Smooth muscle cell (in vitro differentiated cells): Measurements from ENCODE around the gene EN2. TPM values are rescaled to one million over a fixed set of nuclear protein-coding genes. Genes with fewer than 3 reads are reported as not detected.

Experiments used
- DNase-seq: peaks from one replicate; lab custom pipeline; 2025; ENCODE audit not compliant: unreplicated experiment; lab: John Stamatoyannopoulos, UW
- H2AFZ ChIP-seq: fragments of 200-600 bp; sonication (generic); 2 replicates; pipeline ENCODE4 v1.6.0; 2016; ENCODE audit warnings: antibody characterized with exemption, low read depth, mild to moderate bottlenecking
- H3F3A ChIP-seq: fragments of 200-600 bp; sonication (generic); 2 replicates; pipeline ENCODE4 v1.6.0; 2017; ENCODE audit warnings: antibody characterized with exemption, low read depth
- H3K27ac ChIP-seq: fragments of 200-600 bp; sonication (generic); 2 replicates; pipeline ENCODE4 v1.5.1; 2016; ENCODE audit warnings: low read depth, mild to moderate bottlenecking
- H3K27me3 ChIP-seq: fragments of 200-600 bp; sonication (generic); 2 replicates; pipeline ENCODE4 v1.6.1; 2016; ENCODE audit warnings: low read depth, mild to moderate bottlenecking
- H3K36me3 ChIP-seq: fragments of 200-600 bp; sonication (generic); 2 replicates; pipeline ENCODE4 v1.5.1; 2016; ENCODE audit warnings: low read depth
- H3K4me1 ChIP-seq: fragments of 200-600 bp; sonication (generic); 2 replicates; pipeline ENCODE4 v1.5.1; 2016; ENCODE audit warnings: low read depth
- H3K4me2 ChIP-seq: fragments of 200-600 bp; sonication (generic); 2 replicates; pipeline ENCODE4 v1.6.0; 2016; ENCODE audit warnings: mild to moderate bottlenecking
- H3K4me3 ChIP-seq: fragments of 200-600 bp; sonication (generic); 2 replicates; pipeline ENCODE4 v1.5.1; 2016; ENCODE audit warnings: mild to moderate bottlenecking
- H3K79me2 ChIP-seq: fragments of 200-600 bp; sonication (generic); 2 replicates; pipeline ENCODE4 v1.6.0; 2016; ENCODE audit warnings: low read depth, mild to moderate bottlenecking
- H3K9ac ChIP-seq: fragments of 200-600 bp; sonication (generic); 2 replicates; pipeline ENCODE4 v1.6.0; 2016; ENCODE audit warnings: low read depth
- H3K9me3 ChIP-seq: fragments of 200-600 bp; sonication (generic); replicated peaks from 2 replicates; pipeline ENCODE4 v1.5.1; 2016; ENCODE audit warnings: low read depth
- H4K20me1 ChIP-seq: fragments of 200-600 bp; sonication (generic); 2 replicates; pipeline ENCODE4 v1.6.0; 2016; ENCODE audit warnings: low read depth
- WGBS: methylation state at CpG from one replicate; pipeline ENCODE4 v1.1.7; 2016; ENCODE audit warnings: low lambda C conversion rate; 5-methylcytosine and 5-hydroxymethylcytosine counted together
- polyA plus RNA-seq: library from polyadenylated mRNA; unstranded; fragments of >200 nt; fragmentation: Nextera tagmentation; extraction: Ambion mirVana; gene quantifications from 2 replicates; pipeline ENCODE4 v1.2.1, GENCODE V29; 2016
- total RNA-seq: library from RNA; depleted of rRNA; stranded (reverse); fragments of >200 nt; gene quantifications from 2 replicates; pipeline ENCODE4 v1.2.3, GENCODE V29; 2014
- TF ChIP-seq, protein P1 (sequence below): fragments of 200-600 bp; sonication (generic); IDR thresholded peaks from 2 replicates; pipeline ENCODE4 v1.5.1; 2017; ENCODE audit warnings: borderline replicate concordance, mild to moderate bottlenecking, antibody characterized with exemption; ENCODE audit not compliant: insufficient read depth, poor library complexity, severe bottlenecking

The EN2 gene
- total and polyA plus RNA-seq, 2 experiments from 2014 or later = not detected

DNA sequence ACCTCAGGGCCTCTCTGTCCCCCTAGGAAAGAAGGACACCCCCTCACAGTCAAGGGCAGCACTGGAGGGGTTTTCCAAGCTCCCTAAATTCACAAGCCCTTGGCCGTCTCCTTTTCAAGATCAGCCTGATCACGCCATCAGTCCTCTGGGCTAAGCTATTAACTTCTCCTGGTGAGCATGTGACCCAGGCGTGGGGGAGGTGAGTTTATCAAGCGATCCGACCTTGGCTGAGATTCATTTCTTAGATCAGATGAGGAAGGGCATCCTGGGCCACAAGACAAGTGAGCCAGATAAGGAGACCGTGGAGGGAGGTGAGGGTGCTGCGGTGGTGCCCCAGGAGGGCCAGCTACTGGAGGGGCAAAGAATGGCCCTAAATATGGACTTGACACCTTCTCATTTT, 19.2 kb upstream of the EN2 start:
- no peak overlapping the region for H3K9ac ChIP-seq
- no peak for DNase-seq

DNA sequence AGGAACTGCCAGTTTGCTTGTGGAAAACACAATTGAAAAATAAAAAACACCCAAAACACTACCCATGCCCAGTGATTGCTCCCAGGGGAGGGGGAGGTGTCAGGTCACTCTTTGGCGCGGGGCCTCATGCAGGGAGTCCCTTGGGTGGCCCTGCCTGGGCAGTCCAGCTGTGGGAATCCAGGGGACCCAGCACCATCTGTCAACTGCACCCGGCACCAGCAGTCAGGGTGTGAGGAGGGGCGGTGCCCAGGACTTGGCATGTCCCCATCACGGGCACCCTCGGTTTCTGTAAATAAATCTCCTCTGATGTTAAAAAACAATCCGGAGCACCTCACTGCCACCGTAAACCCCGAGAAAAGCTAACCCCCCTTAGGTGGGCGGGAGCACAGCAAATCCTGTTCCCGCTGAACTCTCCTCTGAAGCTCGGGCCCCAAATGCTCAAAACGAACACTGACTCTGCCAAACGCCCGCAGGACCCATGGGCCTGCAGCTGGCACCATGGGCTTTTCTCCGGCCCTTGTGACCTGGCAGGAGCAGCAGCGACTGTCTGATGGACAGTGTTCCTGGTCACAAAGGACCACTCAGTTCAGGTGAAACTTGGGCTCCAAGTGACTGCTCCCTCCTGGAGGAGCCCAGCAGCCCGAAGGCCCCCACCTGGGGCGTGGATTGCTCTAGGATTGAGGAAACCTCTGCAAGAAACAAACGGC, 18.5 kb upstream of the EN2 start:
- no peaks in the 10 kb centered on the region for H4K20me1 ChIP-seq
- no peak overlapping the region for H2AFZ ChIP-seq
- no peak overlapping the region for H3K27ac ChIP-seq
- H3K4me1 ChIP-seq = no peaks in the 10 kb centered on the region
- H3F3A ChIP-seq = no peaks in the 10 kb centered on the region
- TF ChIP-seq, protein P1, sequence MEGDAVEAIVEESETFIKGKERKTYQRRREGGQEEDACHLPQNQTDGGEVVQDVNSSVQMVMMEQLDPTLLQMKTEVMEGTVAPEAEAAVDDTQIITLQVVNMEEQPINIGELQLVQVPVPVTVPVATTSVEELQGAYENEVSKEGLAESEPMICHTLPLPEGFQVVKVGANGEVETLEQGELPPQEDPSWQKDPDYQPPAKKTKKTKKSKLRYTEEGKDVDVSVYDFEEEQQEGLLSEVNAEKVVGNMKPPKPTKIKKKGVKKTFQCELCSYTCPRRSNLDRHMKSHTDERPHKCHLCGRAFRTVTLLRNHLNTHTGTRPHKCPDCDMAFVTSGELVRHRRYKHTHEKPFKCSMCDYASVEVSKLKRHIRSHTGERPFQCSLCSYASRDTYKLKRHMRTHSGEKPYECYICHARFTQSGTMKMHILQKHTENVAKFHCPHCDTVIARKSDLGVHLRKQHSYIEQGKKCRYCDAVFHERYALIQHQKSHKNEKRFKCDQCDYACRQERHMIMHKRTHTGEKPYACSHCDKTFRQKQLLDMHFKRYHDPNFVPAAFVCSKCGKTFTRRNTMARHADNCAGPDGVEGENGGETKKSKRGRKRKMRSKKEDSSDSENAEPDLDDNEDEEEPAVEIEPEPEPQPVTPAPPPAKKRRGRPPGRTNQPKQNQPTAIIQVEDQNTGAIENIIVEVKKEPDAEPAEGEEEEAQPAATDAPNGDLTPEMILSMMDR = no peak
- 89% methylated on average over 20 of the region's 20 CpGs for WGBS
- no peaks in the 10 kb centered on the region for H3K9me3 ChIP-seq
- no peak overlapping the region for H3K4me3 ChIP-seq
- no peaks in the 10 kb centered on the region for H3K36me3 ChIP-seq
- peaks cover 93% of the 10 kb centered on the region for H3K27me3 ChIP-seq
- no peak overlapping the region for H3K4me2 ChIP-seq
- DNase-seq = no peak
- H3K9ac ChIP-seq = no peak overlapping the region
- no peaks in the 10 kb centered on the region for H3K79me2 ChIP-seq

More for the DNA sequence above, 19.2 kb upstream of the EN2 start:
- Histone ChIP-seq H3K36me3 (no peaks in the 10 kb centered on the region), H3K27me3 (peaks cover 86% of the 10 kb centered on the region), H4K20me1 (no peaks in the 10 kb centered on the region), H2AFZ (no peak overlapping the region), H3K4me3 (no peak overlapping the region), H3K4me2 (no peak overlapping the region), H3K4me1 (no peaks in the 10 kb centered on the region), H3F3A (no peaks in the 10 kb centered on the region), H3K9me3 (no peaks in the 10 kb centered on the region), H3K79me2 (no peaks in the 10 kb centered on the region), H3K27ac (no peak overlapping the region)
- 81% methylated on average over 7 of the region's 7 CpGs for WGBS
- TF ChIP-seq, protein P1 = no peak

DNA sequence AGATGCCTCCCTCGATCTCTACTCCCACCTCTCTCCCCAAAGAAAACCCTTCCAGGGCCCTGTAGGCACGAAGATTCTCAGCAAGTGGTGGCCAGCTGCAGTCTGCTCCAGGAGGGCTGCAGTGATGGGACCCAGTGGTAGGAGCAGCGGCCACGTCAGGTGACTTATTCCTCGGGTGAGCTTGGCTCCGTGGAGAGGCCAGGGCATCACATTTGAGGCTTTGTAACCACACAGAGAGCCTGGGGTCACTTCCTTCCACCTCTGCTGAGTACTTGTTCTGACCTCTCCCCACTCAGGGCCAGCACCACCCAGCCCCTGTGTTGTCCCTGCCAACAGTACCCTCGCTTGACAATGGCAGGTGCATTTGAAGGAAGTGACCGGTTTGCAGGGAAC, 17.9 kb upstream of the EN2 start:
- H2AFZ ChIP-seq = no peak overlapping the region
- WGBS = 84% methylated on average over 8 of the region's 8 CpGs
- no peak overlapping the region for H3K9ac ChIP-seq
- H3K36me3 ChIP-seq = no peaks in the 10 kb centered on the region
- H3K4me2 ChIP-seq = no peak overlapping the region
- H3K4me1 ChIP-seq = no peaks in the 10 kb centered on the region
- no peaks in the 10 kb centered on the region for H4K20me1 ChIP-seq
- no peak overlapping the region for H3K27ac ChIP-seq
- no peaks in the 10 kb centered on the region for H3F3A ChIP-seq
- no peak overlapping the region for H3K4me3 ChIP-seq
- TF ChIP-seq, protein P1 = no peak
- peaks cover 92% of the 10 kb centered on the region for H3K27me3 ChIP-seq
- DNase-seq = no peak
- H3K79me2 ChIP-seq = no peaks in the 10 kb centered on the region
- no peaks in the 10 kb centered on the region for H3K9me3 ChIP-seq

DNA sequence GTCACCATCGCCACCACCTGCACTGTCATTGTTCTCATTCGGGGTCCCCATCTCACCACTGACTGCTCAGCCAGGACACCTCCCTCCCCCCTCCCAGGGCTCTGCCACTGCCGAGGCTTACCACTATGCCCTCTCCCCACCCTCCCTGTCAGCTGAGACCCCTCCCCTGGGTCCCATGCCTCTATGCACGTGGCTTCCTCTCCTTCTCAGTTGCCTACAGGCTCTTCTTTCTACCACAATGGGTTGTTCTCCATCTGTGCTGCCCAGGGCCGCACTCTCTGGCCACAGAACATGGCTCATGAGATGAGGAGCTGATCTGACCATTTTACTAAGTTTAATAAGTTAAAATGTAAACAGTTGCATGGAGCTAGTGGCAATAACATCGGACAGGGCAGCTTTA, 16.1 kb upstream of the EN2 start:
- TF ChIP-seq, protein P1 = no peak
- H3K79me2 ChIP-seq = no peaks in the 10 kb centered on the region
- no peak overlapping the region for H3K27ac ChIP-seq
- DNase-seq = no peak
- H3K36me3 ChIP-seq = no peaks in the 10 kb centered on the region
- H3K9ac ChIP-seq = no peak overlapping the region
- H3K9me3 ChIP-seq = no peaks in the 10 kb centered on the region
- no peaks in the 10 kb centered on the region for H3F3A ChIP-seq
- H3K27me3 ChIP-seq = peaks cover 93% of the 10 kb centered on the region
- H4K20me1 ChIP-seq = no peaks in the 10 kb centered on the region
- 76% methylated on average over 4 of the region's 6 CpGs for WGBS
- no peak overlapping the region for H2AFZ ChIP-seq
- H3K4me3 ChIP-seq = no peak overlapping the region
- no peak overlapping the region for H3K4me2 ChIP-seq
- no peaks in the 10 kb centered on the region for H3K4me1 ChIP-seq
